GM13977 (cell line): Measurements from ENCODE around the gene RNF5.

ENCODE experiments used
- DNase-seq: peaks from one replicate; pipeline ENCODE4 v3.0.0; 2012; ENCODE audit warnings: low spot score
- in situ Hi-C: fragments of 300-500 bp; cut with MboI; formaldehyde crosslinking; loops from one replicate; pipeline ENCODE4 v1.12.0; 2022; ENCODE audit warnings: low sequenced_read_pairs, low pct_unique_long_range_greater_than_20kb, mixed read lengths, inconsistent platforms; ENCODE audit not compliant: unreplicated experiment
- TF ChIP-seq, protein P1 (sequence below): IDR thresholded peaks from 2 replicates; pipeline ENCODE4 v1.5.1; 2012; ENCODE audit warnings: mild to moderate bottlenecking, control low read depth; ENCODE audit not compliant: insufficient read depth; ENCODE audit errors: extremely low read depth, missing control alignments

The RNF5 gene

DNA sequence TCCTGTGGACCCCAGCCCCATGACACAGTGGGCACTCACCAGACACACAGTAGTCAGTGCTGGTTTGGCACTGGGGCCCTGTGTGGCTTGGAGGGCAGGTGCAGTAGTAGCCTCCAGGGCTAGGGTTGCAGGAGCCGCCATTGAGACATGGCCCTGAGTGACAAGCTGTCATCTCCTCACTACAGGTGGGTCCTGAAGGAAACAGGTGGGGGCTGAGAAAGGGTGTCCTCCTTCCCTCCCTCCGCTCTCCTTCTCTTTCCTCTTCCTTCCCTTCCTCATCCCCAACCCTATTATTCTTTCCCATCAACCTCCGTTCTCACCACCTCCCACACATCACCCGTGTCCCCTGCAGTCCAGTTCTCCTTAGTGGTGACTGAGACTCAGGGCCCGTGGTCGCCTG, 35.4 kb downstream of the RNF5 start:
- TF ChIP-seq, protein P1, sequence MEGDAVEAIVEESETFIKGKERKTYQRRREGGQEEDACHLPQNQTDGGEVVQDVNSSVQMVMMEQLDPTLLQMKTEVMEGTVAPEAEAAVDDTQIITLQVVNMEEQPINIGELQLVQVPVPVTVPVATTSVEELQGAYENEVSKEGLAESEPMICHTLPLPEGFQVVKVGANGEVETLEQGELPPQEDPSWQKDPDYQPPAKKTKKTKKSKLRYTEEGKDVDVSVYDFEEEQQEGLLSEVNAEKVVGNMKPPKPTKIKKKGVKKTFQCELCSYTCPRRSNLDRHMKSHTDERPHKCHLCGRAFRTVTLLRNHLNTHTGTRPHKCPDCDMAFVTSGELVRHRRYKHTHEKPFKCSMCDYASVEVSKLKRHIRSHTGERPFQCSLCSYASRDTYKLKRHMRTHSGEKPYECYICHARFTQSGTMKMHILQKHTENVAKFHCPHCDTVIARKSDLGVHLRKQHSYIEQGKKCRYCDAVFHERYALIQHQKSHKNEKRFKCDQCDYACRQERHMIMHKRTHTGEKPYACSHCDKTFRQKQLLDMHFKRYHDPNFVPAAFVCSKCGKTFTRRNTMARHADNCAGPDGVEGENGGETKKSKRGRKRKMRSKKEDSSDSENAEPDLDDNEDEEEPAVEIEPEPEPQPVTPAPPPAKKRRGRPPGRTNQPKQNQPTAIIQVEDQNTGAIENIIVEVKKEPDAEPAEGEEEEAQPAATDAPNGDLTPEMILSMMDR: no peak
- in situ Hi-C loops: no loop called here
- DNase-seq: no peak

DNA sequence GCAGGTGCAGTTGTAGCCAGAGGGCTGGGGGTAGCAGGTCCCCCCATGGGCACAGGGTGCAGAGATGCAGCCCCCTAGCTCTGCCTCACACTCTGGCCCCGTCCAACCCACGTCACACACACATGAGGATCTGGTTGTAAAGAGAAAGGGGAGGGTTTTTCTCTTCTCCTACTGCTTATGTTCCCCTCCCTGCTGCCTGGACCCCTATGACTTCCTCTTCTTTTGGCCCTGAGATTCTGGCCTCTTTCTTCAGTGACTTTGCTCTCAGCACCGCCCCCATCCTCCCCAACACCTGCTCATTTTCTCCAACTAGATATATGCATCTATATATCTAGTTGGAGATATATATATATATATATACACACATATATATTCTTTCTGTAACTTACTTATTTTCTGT, 35.9 kb downstream of the RNF5 start:
- TF ChIP-seq, protein P1: no peak
- in situ Hi-C loops: no loop called here
- DNase-seq: no peak

DNA sequence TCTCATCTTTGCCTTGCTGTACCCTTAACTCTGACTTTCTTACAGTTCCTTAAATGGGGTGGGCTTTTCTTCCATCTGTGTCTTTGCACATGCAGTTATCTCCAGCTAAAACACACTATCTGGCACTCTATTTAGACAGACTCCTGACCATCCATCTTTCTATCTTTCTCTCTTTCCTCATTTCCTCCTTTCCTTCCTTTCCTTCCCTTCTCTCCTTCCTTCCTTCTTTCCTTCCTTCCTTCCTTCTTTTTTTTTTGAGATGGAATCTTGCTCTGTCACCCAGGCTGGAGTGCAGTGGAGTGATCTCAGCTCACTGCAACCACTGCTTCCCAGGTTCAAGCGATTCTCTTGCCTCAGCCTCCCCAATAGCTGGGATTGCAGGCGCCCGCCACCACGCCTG, 37.4 kb downstream of the RNF5 start:
- no peak for DNase-seq
- in situ Hi-C loops: no loop called here
- TF ChIP-seq, protein P1: no peak

DNA sequence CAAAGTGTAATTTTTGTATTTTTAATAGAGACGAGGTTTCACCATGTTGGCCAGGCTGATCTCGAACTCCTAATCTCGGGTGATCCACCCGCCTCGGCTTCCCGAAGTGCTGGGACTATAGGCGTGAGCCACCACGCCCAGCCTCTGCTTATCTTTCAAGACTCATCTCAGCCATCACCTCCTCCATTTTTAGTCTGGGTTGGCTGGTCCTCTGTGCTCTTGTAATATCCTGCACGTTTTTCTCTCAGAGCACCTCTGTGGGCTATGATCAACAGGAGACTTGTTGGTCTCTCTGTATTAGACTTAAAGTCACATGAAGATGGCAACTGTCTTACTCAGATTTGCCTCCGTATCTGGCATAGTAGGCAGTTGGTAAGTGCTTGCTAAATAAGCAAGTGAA, 38.1 kb downstream of the RNF5 start:
- in situ Hi-C loops: no loop called here
- no peak for DNase-seq
- TF ChIP-seq, protein P1: no peak

DNA sequence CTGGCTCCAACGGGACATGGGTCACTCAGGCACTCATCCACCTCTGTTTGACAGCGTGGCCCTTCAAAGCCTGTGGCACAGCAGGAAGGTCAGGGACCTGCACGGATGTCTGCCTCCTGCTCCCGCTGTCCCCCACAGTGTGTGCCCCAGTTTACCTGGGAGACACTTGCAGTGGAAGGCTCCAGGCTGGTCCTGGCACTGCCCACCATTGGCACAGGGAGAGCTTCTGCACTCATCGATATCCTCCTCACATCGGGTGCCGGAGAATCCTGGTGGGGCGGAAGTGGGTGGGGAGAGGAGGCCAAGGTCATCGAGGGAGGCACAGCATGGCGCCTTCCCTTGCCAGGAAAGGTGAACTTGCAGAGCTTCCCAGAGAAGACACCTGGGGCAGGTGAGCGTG, 38.8 kb downstream of the RNF5 start:
- no peak for DNase-seq
- in situ Hi-C loops: no loop called here
- TF ChIP-seq, protein P1: no peak

DNA sequence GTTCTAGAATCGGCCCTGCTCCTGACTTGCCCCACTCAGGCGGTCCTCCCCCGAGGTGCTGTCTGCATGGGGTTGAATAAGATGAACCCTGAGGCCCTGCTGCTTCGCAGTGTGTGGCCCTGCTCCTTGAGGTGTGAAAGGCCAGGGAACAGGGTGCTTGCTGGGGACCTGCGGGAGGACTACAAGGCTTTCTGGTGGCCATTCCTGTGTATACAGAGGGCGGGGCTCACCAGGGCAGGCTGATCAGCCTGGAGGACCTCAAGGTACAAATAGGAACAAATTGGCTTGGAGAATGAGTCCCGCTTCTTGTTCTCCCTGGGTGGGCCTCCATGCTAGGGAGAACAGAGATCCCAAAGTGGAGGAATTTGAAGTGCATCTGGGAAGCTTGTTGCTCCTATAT, 40.0 kb downstream of the RNF5 start:
- no peak for DNase-seq
- TF ChIP-seq, protein P1: no peak
- in situ Hi-C loops: no loop called here

DNA sequence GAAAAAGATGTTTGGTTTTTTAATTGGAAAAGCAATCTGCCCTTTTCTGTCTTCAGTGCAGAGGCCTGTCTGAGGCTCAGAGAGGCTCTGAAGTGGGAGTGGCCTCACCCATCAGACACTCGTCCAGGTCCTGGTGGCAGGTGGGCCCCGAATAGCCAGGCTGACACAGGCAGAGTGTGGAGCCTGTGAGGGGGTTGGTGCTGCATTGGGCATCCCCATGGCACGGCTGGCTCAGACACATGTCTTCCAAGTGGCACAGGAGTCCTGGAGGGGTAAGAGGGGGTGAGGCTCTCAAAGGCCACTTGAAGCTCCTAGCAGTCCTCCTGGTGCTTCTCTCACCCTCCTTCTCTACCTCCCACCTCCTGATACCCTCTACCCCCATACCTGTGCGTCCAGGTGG, 41.8 kb downstream of the RNF5 start:
- in situ Hi-C loops: no loop called here
- DNase-seq: no peak
- TF ChIP-seq, protein P1: no peak
